ENCODE measurements around the gene HDAC1.
"Not testable (repeated sequence)": the region's sequence is repeated elsewhere in the genome, so short reads cannot be mapped to it uniquely, and the experiment has no call there.

Gene HDAC1

GRCh38 chr1:32291708-32292538 is at the start of gene HDAC1:
TSS of gene HDAC1 (plus strand) at chr1:32292083. CDS start at chr1:32292170, 87 bp downstream.
- peak; percentile 95 to 96 for DNase-seq (ENCODE audit: low read depth in 2 of 2)

GRCh38 chr1:32242341-32242851 is 49.5 kb upstream of the HDAC1 start:
- no peak for DNase-seq (ENCODE audit: low read depth in 2 of 2)

GRCh38 chr1:32246888-32247273 is 45.0 kb upstream of the HDAC1 start, which contains the start of gene FAM167B:
TSS of gene FAM167B (plus strand) at chr1:32247222. CDS start at chr1:32247422, 200 bp downstream.
- DNase-seq (ENCODE audit: low read depth in 2 of 2): no peak

GRCh38 chr1:32247452-32247851 is 44.4 kb upstream of the HDAC1 start:
- no peak for DNase-seq (ENCODE audit: low read depth in 2 of 2)

- DNase-seq (ENCODE audit: low read depth in 2 of 2): peak; percentile 62 to 83
Measured at GRCh38 chr1:32247983-32248889, 43.6 kb upstream of the HDAC1 start.

GRCh38 chr1:32249831-32250525 is 41.9 kb upstream of the HDAC1 start:
- peak; percentile 61 to 75 for DNase-seq (ENCODE audit: low read depth in 2 of 2)

- DNase-seq (ENCODE audit: low read depth in 2 of 2): peak; percentile 49 to 70
Measured at GRCh38 chr1:32250893-32251716, 40.8 kb upstream of the HDAC1 start, which contains the start of gene LCK. TSS of gene LCK (plus strand) at chr1:32251265. CDS start at chr1:32274330, 23,065 bp downstream.

- DNase-seq (ENCODE audit: low read depth in 2 of 2): no peak
Measured at GRCh38 chr1:32255072-32256071, 36.5 kb upstream of the HDAC1 start.

GRCh38 chr1:32256473-32257226 is 35.2 kb upstream of the HDAC1 start:
- no peak for DNase-seq (ENCODE audit: low read depth in 2 of 2)

GRCh38 chr1:32257227-32257508 is 34.7 kb upstream of the HDAC1 start:
- DNase-seq (ENCODE audit: low read depth in 2 of 2): no peak

GRCh38 chr1:32263236-32263593 is 28.7 kb upstream of the HDAC1 start:
- not testable (repeated sequence) for DNase-seq (ENCODE audit: low read depth in 2 of 2)

- no peak for DNase-seq (ENCODE audit: low read depth in 2 of 2)
Measured at GRCh38 chr1:32263744-32264143, 28.1 kb upstream of the HDAC1 start.

- no peak for DNase-seq (ENCODE audit: low read depth in 2 of 2)
Measured at GRCh38 chr1:32265846-32266245, 26.0 kb upstream of the HDAC1 start.

- DNase-seq (ENCODE audit: low read depth in 2 of 2): no peak
Measured at GRCh38 chr1:32266921-32267591, 24.8 kb upstream of the HDAC1 start.

- no peak for DNase-seq (ENCODE audit: low read depth in 2 of 2)
Measured at GRCh38 chr1:32269744-32270143, 22.1 kb upstream of the HDAC1 start.

GRCh38 chr1:32272557-32273390 is 19.1 kb upstream of the HDAC1 start:
- no peak for DNase-seq (ENCODE audit: low read depth in 2 of 2)

GRCh38 chr1:32273391-32274208 is 18.3 kb upstream of the HDAC1 start:
- DNase-seq (ENCODE audit: low read depth in 2 of 2): peak; percentile 63 to 73
